Hepatocyte (in vitro differentiated cells): ENCODE results near the gene VN1R5. TPM values are rescaled to one million over a fixed set of nuclear protein-coding genes. Genes with fewer than 3 reads are reported as not detected.

Experiments used
- DNase-seq: peaks from one replicate; pipeline ENCODE4 v3.0.0-alpha.2; 2016; ENCODE audit warnings: low spot score
- H2AFZ ChIP-seq: fragments of 200-600 bp; sonication (generic); 2 replicates; pipeline ENCODE4 v1.6.0; 2016; ENCODE audit warnings: antibody characterized with exemption, mild to moderate bottlenecking
- H3K27ac ChIP-seq: fragments of 200-600 bp; sonication (generic); 2 replicates; pipeline ENCODE4 v1.5.1; 2016; ENCODE audit warnings: mild to moderate bottlenecking
- H3K27me3 ChIP-seq: fragments of 200-600 bp; sonication (generic); 2 replicates; pipeline ENCODE4 v1.6.1; 2016
- H3K36me3 ChIP-seq: fragments of 200-600 bp; sonication (generic); replicated peaks from 2 replicates; pipeline ENCODE4 v1.5.1; 2016; ENCODE audit warnings: low read depth; ENCODE audit not compliant: insufficient read depth
- H3K4me1 ChIP-seq: fragments of 200-600 bp; sonication (generic); 2 replicates; pipeline ENCODE4 v1.5.1; 2016; ENCODE audit warnings: mild to moderate bottlenecking, moderate library complexity; ENCODE audit not compliant: insufficient read depth
- H3K4me2 ChIP-seq: fragments of 200-600 bp; sonication (generic); 2 replicates; pipeline ENCODE4 v1.6.0; 2016
- H3K4me3 ChIP-seq: fragments of 200-600 bp; sonication (generic); 2 replicates; pipeline ENCODE4 v1.5.1; 2016; ENCODE audit warnings: mild to moderate bottlenecking
- H3K79me2 ChIP-seq: fragments of 200-600 bp; sonication (generic); 2 replicates; pipeline ENCODE4 v1.6.0; 2017; ENCODE audit warnings: mild to moderate bottlenecking
- H3K9me2 ChIP-seq: fragments of 200-600 bp; sonication (generic); replicated peaks from 2 replicates; pipeline ENCODE4 v1.6.0; 2017; ENCODE audit warnings: mild to moderate bottlenecking; ENCODE audit not compliant: insufficient read depth
- H3K9me3 ChIP-seq: fragments of 200-600 bp; sonication (generic); 2 replicates; pipeline ENCODE4 v1.5.1; 2016; ENCODE audit warnings: low read depth, mild to moderate bottlenecking
- H4K20me1 ChIP-seq: fragments of 200-600 bp; sonication (generic); 2 replicates; pipeline ENCODE4 v1.6.0; 2016; ENCODE audit warnings: mild to moderate bottlenecking; ENCODE audit not compliant: insufficient read depth, poor library complexity, severe bottlenecking
- CTCF ChIP-seq: fragments of 200-600 bp; sonication (generic); IDR thresholded peaks from 2 replicates; pipeline ENCODE4 v1.5.1; 2016; ENCODE audit warnings: antibody characterized with exemption, mild to moderate bottlenecking; ENCODE audit not compliant: poor library complexity
- EZH2 ChIP-seq: fragments of 200-600 bp; sonication (generic); IDR thresholded peaks from 2 replicates; pipeline ENCODE4 v1.6.1; 2016; ENCODE audit warnings: antibody characterized with exemption, mild to moderate bottlenecking, borderline replicate concordance
- EZH2phosphoT487 ChIP-seq: fragments of 200-600 bp; sonication (generic); IDR thresholded peaks from one replicate; pipeline ENCODE4 v1.6.1; 2018; ENCODE audit warnings: antibody characterized with exemption, mild to moderate bottlenecking, low read depth, moderate library complexity; ENCODE audit not compliant: unreplicated experiment, severe bottlenecking
- WGBS: methylation state at CpG from one replicate; pipeline ENCODE4 v1.1.6; 2016; ENCODE audit warnings: low lambda C conversion rate; ENCODE audit errors: missing lambda C conversion rate; 5-methylcytosine and 5-hydroxymethylcytosine counted together
- polyA plus RNA-seq: library from polyadenylated mRNA; unstranded; fragments of >200 nt; fragmentation: Nextera tagmentation; extraction: Ambion mirVana; gene quantifications from 2 replicates; pipeline ENCODE4 v1.2.1, GENCODE V29; 2016
- total RNA-seq: library from RNA; depleted of rRNA; stranded (reverse); fragments of >200 nt; gene quantifications from 2 replicates; pipeline ENCODE4 v1.2.3, GENCODE V29; 2014

VN1R5 gene
- total and polyA plus RNA-seq, 2 experiments from 2014 or later: not detected

DNA sequence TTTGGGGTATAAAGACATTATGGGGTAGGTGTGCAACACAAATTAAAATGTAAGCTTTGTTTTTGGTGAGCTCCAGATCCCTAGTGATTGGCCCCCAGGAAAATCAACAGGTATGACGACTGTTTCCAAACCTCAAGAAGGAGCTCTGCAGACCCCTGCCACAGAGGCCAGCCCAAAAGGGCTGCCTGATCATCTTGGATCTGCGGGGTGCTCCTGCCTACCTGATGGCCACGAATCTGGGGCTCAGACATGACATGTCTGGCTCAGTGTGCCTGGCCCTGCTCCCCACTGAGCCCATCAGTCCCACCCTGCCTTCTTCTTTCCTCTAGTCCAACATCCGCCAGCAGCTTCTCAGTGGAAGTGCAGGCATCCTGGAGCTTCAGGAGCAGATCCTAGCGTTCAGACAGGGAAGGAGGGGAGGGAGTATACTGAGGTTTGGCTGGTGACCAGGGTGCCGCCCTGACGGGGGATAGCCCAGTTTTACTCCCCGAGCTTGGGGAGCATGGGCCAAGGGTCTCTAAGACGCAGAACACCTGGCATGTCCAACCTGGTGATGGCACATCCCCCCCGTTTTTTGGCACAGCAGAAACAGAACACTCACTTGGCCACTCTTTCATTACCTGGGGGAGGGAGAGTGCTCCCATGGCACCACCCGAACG is 44.0 kb downstream of the VN1R5 start:
- Histone ChIP-seq H2AFZ (no peak overlapping the region), H4K20me1 (no peaks in the 10 kb centered on the region), H3K27me3 (no peaks in the 10 kb centered on the region), H3K4me1 (no peaks in the 10 kb centered on the region), H3K27ac (no peak overlapping the region), H3K9me2 (no peaks in the 10 kb centered on the region), H3K4me2 (no peak overlapping the region), H3K9me3 (no peaks in the 10 kb centered on the region), H3K79me2 (no peaks in the 10 kb centered on the region), H3K36me3 (no peaks in the 10 kb centered on the region), H3K4me3 (no peak overlapping the region)
- TF ChIP-seq CTCF (no peak), EZH2 (no peak), EZH2phosphoT487 (no peak)
- DNase-seq: no peak
- WGBS: 95% methylated on average over 12 of the region's 12 CpGs

- H3K4me2 ChIP-seq: no peak overlapping the region
- no peak for DNase-seq
- no peaks in the 10 kb centered on the region for H3K79me2 ChIP-seq
- TF ChIP-seq CTCF (no peak), EZH2phosphoT487 (no peak), EZH2 (no peak)
- H2AFZ ChIP-seq: no peak overlapping the region
- H4K20me1 ChIP-seq: no peaks in the 10 kb centered on the region
- H3K9me3 ChIP-seq: no peaks in the 10 kb centered on the region
- no peak overlapping the region for H3K4me3 ChIP-seq
- no peak overlapping the region for H3K27ac ChIP-seq
- 98% methylated on average over 47 of the region's 47 CpGs for WGBS
- H3K9me2 ChIP-seq: no peaks in the 10 kb centered on the region
- H3K4me1 ChIP-seq: no peaks in the 10 kb centered on the region
- no peaks in the 10 kb centered on the region for H3K27me3 ChIP-seq
- H3K36me3 ChIP-seq: no peaks in the 10 kb centered on the region
Observed at GRCh38 chr1:247300491-247301175, 44.8 kb downstream of the VN1R5 start.

DNA sequence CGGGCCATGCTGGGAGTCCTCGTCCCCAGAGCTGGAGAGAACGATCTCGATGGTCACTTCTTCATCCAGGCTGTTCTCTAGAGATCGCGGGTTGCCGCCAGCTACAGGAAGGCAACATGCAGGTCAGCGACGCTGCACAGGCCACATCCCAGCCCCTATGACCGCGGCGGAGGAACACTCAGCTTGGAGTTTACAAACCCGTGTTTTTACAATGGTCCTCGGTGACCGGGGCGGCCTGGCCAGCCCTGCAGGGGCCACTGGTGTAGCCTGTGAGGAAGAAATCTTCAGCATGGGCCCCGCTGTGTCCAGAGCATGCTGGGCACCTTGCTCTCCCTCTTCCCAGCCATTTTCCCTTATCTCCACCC is 45.3 kb downstream of the VN1R5 start:
- no peak overlapping the region for H3K27ac ChIP-seq
- TF ChIP-seq EZH2: no peak
- TF ChIP-seq EZH2phosphoT487: no peak
- no peak for TF ChIP-seq CTCF
- 98% methylated on average over 16 of the region's 17 CpGs for WGBS
- DNase-seq: no peak
- H3K27me3 ChIP-seq: no peaks in the 10 kb centered on the region
- no peaks in the 10 kb centered on the region for H3K9me2 ChIP-seq
- H3K79me2 ChIP-seq: no peaks in the 10 kb centered on the region
- no peak overlapping the region for H2AFZ ChIP-seq
- H3K9me3 ChIP-seq: no peaks in the 10 kb centered on the region
- H3K36me3 ChIP-seq: no peaks in the 10 kb centered on the region
- no peaks in the 10 kb centered on the region for H3K4me1 ChIP-seq
- H3K4me3 ChIP-seq: no peak overlapping the region
- H3K4me2 ChIP-seq: no peak overlapping the region
- H4K20me1 ChIP-seq: no peaks in the 10 kb centered on the region
